HEK293 (cell line): ENCODE results near the gene SLCO1B1.

Source experiments
- CTCF ChIA-PET: fragments of 350-600 bp; formaldehyde crosslinking; extraction: SDS; loops from one replicate; lab custom pipeline; 2021; ENCODE audit warnings: antibody characterized with exemption; lab: Yijun Ruan, JAX
- POLR2A ChIA-PET: fragments of 300-600 bp; formaldehyde crosslinking; extraction: SDS; loops from one replicate; lab custom pipeline; 2020; ENCODE audit warnings: antibody characterized with exemption, inconsistent platforms; lab: Yijun Ruan, JAX
- H3K27ac ChIP-seq: fragments of 200-500 bp; sonication (Bioruptor generic); 2 replicates; pipeline ENCODE4 v1.5.1; 2014; ENCODE audit warnings: low read depth, low read length, control low read depth, inconsistent platforms; ENCODE audit errors: extremely low read depth
- H3K36me3 ChIP-seq, 2 experiments: fragments of 200-500 bp in 1 of 2; sonication (Bioruptor generic) in 1 of 2; 1 replicate in 1 of 2; 2 replicates in 1 of 2; pipeline ENCODE4 v1.5.1; 2014 to 2017; ENCODE audit warnings: inconsistent platforms in 2 of 2, low read length in 2 of 2; ENCODE audit not compliant: control insufficient read depth in 2 of 2, insufficient read depth in 1 of 2
- H3K4me1 ChIP-seq: fragments of 200-500 bp; sonication (Bioruptor generic); 2 replicates; pipeline ENCODE4 v1.5.1; 2014; ENCODE audit warnings: mild to moderate bottlenecking, low read length, inconsistent platforms; ENCODE audit not compliant: control insufficient read depth, insufficient read depth
- H3K4me3 ChIP-seq: 2 replicates; pipeline ENCODE4 v1.5.1; 2011; ENCODE audit warnings: low read depth, mild to moderate bottlenecking, control low read depth, low read length, moderate library complexity
- H3K9me3 ChIP-seq: fragments of 200-500 bp; sonication (Bioruptor generic); 2 replicates; pipeline ENCODE4 v1.5.1; 2014; ENCODE audit warnings: low read depth, low read length, inconsistent platforms; ENCODE audit not compliant: control insufficient read depth, insufficient read depth
- ATF2 ChIP-seq: fragments of 450-650 bp; formaldehyde crosslinking; IDR thresholded peaks from 2 replicates; pipeline ENCODE4 v1.5.1; 2016; ENCODE audit warnings: missing biosample characterization, missing genetic modification characterization, low read depth
- ELK4 ChIP-seq: IDR thresholded peaks from 2 replicates; pipeline ENCODE4 v1.6.1; 2011; ENCODE audit warnings: mild to moderate bottlenecking, low read depth, low read length, borderline replicate concordance
- KLF1 ChIP-seq: fragments of 450-650 bp; formaldehyde crosslinking; IDR thresholded peaks from 2 replicates; pipeline ENCODE4 v1.5.1; 2016; ENCODE audit warnings: missing biosample characterization, missing genetic modification characterization
- PRDM4 ChIP-seq: fragments of 450-650 bp; formaldehyde crosslinking; IDR thresholded peaks from 2 replicates; pipeline ENCODE4 v1.5.1; 2017; ENCODE audit warnings: missing biosample characterization, missing genetic modification characterization
- ZBTB1 ChIP-seq: fragments of 450-650 bp; formaldehyde crosslinking; IDR thresholded peaks from 2 replicates; pipeline ENCODE4 v1.5.1; 2016; ENCODE audit warnings: missing biosample characterization, missing genetic modification characterization
- ZBTB48 ChIP-seq: fragments of 450-650 bp; formaldehyde crosslinking; IDR thresholded peaks from 2 replicates; pipeline ENCODE4 v1.5.1; 2016; ENCODE audit warnings: missing biosample characterization, missing genetic modification characterization
- ZBTB7A ChIP-seq: fragments of 450-650 bp; formaldehyde crosslinking; IDR thresholded peaks from 2 replicates; pipeline ENCODE4 v1.5.1; 2016; ENCODE audit warnings: low read depth, missing biosample characterization, missing genetic modification characterization
- ZBTB8A ChIP-seq: fragments of 450-650 bp; formaldehyde crosslinking; IDR thresholded peaks from 2 replicates; pipeline ENCODE4 v1.5.1; 2016; ENCODE audit warnings: missing biosample characterization, missing genetic modification characterization
- ZIC2 ChIP-seq: fragments of 450-650 bp; formaldehyde crosslinking; IDR thresholded peaks from 2 replicates; pipeline ENCODE4 v1.5.1; 2016; ENCODE audit warnings: missing biosample characterization, missing genetic modification characterization
- ZNF112 ChIP-seq: fragments of 450-650 bp; formaldehyde crosslinking; IDR thresholded peaks from 2 replicates; pipeline ENCODE4 v1.5.0; 2017; ENCODE audit warnings: missing biosample characterization, missing genetic modification characterization
- ZNF155 ChIP-seq: fragments of 450-650 bp; formaldehyde crosslinking; IDR thresholded peaks from 2 replicates; pipeline ENCODE4 v1.5.1; 2016; ENCODE audit warnings: missing biosample characterization, missing genetic modification characterization
- ZNF16 ChIP-seq: fragments of 450-650 bp; formaldehyde crosslinking; IDR thresholded peaks from 2 replicates; pipeline ENCODE4 v1.5.1; 2016; ENCODE audit warnings: low read depth, missing biosample characterization, missing genetic modification characterization
- ZNF19 ChIP-seq: fragments of 450-650 bp; formaldehyde crosslinking; IDR thresholded peaks from 2 replicates; pipeline ENCODE4; 2016; ENCODE audit warnings: missing biosample characterization, missing genetic modification characterization, low read depth
- ZNF362 ChIP-seq: fragments of 450-650 bp; formaldehyde crosslinking; IDR thresholded peaks from 2 replicates; pipeline ENCODE4 v1.5.1; 2016; ENCODE audit warnings: missing biosample characterization, missing genetic modification characterization
- ZNF600 ChIP-seq: fragments of 450-650 bp; formaldehyde crosslinking; IDR thresholded peaks from 2 replicates; pipeline ENCODE4 v1.5.1; 2016; ENCODE audit warnings: missing biosample characterization, missing genetic modification characterization
- ZNF658 ChIP-seq: fragments of 450-650 bp; formaldehyde crosslinking; IDR thresholded peaks from 2 replicates; pipeline ENCODE4; 2016; ENCODE audit warnings: missing biosample characterization, missing genetic modification characterization
- ZNF660 ChIP-seq: fragments of 450-650 bp; IDR thresholded peaks from 2 replicates; pipeline ENCODE4 v1.5.1; 2018; ENCODE audit warnings: missing biosample characterization, mild to moderate bottlenecking, missing genetic modification characterization
- ZNF830 ChIP-seq: fragments of 450-650 bp; IDR thresholded peaks from 2 replicates; pipeline ENCODE4 v1.5.0; 2018; ENCODE audit warnings: missing biosample characterization, missing genetic modification characterization, low read depth, mild to moderate bottlenecking, moderate library complexity
- ZSCAN5A ChIP-seq: fragments of 450-650 bp; formaldehyde crosslinking; IDR thresholded peaks from 2 replicates; pipeline ENCODE4 v1.5.1; 2016; ENCODE audit warnings: missing biosample characterization, missing genetic modification characterization

SLCO1B1 gene

GRCh38 chr12:21117995-21118394, 13.0 kb upstream of the SLCO1B1 start:
- no peak overlapping the region for H3K4me3 ChIP-seq
- CTCF ChIA-PET: no interaction called here
- no peaks in the 10 kb centered on the region for H3K36me3 ChIP-seq
- H3K27ac ChIP-seq: no peak overlapping the region
- POLR2A ChIA-PET: no interaction called here
- H3K9me3 ChIP-seq: no peaks in the 10 kb centered on the region
- TF ChIP-seq PRDM4 (tag by site-specific recombination) (no peak), ZBTB48 (tag by site-specific recombination) (no peak), ZNF830 (no peak), ZIC2 (tag by site-specific recombination) (no peak), ZNF112 (tag by site-specific recombination) (no peak), ZNF660 (tag by site-specific recombination) (no peak), KLF1 (no peak), ZNF16 (tag by site-specific recombination) (no peak), ZSCAN5A (tag by site-specific recombination) (no peak), ZBTB1 (tag by site-specific recombination) (no peak), ZNF19 (tag by site-specific recombination) (no peak), ATF2 (tag by site-specific recombination) (no peak), ZBTB8A (tag by site-specific recombination) (no peak), ELK4 (no peak), ZNF155 (tag by site-specific recombination) (no peak), ZBTB7A (no peak), ZNF658 (no peak), ZNF362 (tag by site-specific recombination) (no peak)
- no peaks in the 10 kb centered on the region for H3K4me1 ChIP-seq

GRCh38 chr12:21118760-21119159, 12.2 kb upstream of the SLCO1B1 start:
- POLR2A ChIA-PET: no interaction called here
- no peaks in the 10 kb centered on the region for H3K9me3 ChIP-seq
- H3K4me1 ChIP-seq: no peaks in the 10 kb centered on the region
- no peak for TF ChIP-seq ZNF600 (tag by site-specific recombination)
- no peaks in the 10 kb centered on the region for H3K36me3 ChIP-seq
- H3K27ac ChIP-seq: no peak overlapping the region
- no peak overlapping the region for H3K4me3 ChIP-seq
- CTCF ChIA-PET: no interaction called here
